GM18867 (cell line): ENCODE measurements around the gene AOPEP.

Experiments used
- ATAC-seq: cut with Tn5 transposase; IDR thresholded peaks from one replicate; pipeline ENCODE4 v1.9.1; 2021; ENCODE audit warnings: mild to moderate bottlenecking, moderate library complexity; ENCODE audit not compliant: unreplicated experiment

Gene AOPEP

GRCh38 chr9:94909250-94909894 lies 182.9 kb downstream of the AOPEP start:
- ATAC-seq = no peak

DNA sequence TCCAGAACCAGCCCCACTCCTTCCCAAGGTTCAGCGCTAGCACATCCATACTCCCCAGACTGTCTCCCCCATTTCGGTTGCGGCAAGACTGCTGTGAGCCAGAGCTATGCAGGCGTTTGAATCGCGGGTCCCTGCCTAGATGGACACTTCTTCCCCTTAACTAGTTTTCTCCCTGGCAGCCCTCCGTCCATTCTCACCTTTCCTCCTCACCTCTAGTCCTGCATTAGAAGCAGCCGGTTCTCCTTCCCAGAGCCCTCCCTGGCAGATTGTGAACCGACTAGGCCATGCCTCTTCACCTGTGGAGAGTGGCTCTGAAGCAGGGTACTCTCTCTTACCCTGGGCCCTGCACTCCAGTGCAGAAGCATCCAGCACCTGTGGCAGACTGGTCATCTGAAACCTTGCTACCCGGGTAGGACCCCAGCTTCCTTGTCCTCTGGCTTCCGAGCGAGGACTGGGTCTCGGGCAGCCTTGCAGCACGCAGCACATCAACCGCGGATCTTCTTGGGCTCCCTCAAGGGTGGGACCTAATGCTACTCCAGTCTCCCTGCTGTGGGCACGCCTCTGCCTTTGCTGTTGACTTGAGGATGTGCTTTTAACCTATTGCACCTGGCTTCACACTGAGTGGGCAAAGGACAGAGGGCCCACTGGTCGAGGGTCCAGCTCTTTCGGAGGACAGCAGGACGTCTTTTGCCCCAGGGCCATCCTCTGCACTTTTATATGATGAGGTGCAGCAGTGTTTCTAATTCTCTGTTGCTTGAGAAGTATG lies 183.6 kb downstream of the AOPEP start:
- no peak for ATAC-seq

DNA sequence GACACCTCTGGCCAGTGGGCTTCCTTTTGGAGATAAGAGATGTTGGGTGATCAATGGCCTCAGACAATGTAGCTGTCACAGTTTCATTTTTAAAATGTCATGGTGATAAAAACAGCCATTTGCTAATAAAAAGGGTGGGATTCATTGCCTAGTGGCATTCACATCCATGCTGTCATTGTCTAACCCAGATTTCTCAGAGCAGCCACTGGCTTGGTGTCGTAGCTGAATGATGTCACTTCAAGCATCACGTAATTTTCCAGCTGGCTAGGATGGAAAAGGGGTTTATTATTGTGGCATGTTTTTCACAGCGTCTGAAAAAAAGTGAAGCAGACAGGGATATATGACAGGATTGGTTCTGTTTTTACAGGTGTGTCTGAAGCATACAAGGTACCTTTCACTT lies 184.7 kb downstream of the AOPEP start:
- ATAC-seq = no peak

DNA sequence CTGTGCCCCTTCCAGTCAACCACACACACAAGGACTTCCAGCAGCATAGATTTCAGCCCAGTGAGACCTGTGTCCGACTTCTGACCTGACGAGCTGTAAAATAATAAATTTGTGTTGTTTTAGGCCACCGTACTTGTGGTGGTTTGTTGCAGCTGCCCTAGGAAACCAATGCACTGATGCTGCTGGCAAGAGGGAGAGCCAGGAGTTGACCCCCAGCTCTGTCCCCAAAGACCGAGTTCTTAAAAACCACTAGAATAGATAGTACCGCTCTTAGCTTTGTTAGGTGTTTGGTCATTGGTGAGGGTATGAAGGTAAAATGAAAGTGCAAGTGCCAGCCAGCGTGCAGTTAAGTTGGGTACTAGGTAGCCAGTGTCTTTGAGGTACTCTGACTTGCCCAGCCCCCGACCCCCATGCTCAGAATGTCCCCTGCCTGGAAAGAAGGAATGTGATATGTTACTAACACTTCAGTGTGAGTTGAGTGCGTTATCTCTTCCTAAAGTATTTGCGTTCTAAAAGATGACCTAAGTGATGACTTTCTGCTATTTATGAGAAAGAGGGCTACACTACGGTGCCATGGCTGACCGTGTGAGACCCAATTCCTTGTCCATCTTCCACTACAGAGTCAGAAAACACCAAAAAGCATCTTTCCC lies 185.6 kb downstream of the AOPEP start:
- ATAC-seq = no peak

- ATAC-seq = no peak
These were observed 186.3 kb downstream of the AOPEP start for GRCh38 chr9:94912700-94913249.

DNA sequence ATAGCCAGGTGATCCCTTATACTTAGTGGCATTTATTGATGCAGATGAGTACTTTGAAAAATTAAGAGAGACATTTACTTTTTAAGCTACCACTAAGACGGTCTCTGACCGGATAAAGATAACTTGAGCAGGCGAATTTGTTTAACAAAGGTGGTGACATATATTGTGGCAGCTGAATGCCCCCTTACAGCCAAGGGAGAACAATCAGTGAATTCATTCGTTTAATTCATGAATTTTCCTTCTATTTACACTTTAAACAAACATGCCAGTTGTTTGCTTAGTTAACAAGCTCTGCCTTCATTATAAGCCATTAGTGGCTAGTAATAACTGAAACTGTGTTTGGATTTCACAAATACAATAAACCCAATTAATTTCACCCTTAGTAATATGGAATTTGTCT lies 187.1 kb downstream of the AOPEP start:
- ATAC-seq = no peak

- no peak for ATAC-seq
These were observed 189.3 kb downstream of the AOPEP start for GRCh38 chr9:94915476-94916450.

- no peak for ATAC-seq
These were observed 190.5 kb downstream of the AOPEP start for GRCh38 chr9:94916956-94917355.

DNA sequence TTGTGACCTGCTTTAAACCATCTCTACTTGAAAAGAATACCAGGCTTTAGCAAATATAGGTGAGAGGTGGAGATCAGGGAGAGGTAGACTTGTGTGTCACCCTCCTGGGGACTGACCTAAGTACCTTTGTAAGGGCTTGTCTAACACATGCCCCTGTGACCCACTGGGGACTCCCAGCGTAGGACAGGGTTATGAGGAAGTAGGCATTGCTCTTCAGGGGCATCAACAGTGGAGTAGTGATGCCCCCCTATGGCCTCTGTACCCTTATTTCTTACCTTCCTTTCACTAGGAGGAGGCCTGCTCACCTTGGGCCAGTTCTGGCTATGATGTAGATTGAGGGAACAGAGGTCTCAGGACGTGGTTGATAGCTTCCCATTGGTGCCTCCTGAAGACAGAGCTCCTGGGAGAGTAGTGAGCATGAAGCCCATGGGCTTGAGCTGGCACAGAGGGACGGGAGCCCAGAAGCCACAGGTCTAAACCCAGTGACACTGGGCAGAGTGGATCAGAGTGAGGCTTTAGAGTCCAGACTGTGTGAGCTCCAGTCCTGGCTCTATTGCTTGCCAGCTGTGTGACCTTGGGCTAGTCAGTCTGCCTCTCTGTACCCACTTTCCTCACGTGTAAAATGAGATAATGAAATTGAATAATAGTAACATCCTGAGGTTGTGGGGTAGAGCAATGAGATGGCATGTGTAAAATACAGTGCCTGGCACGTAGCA lies 191.7 kb downstream of the AOPEP start:
- no peak for ATAC-seq

GRCh38 chr9:94919376-94920098 lies 193.0 kb downstream of the AOPEP start:
- no peak for ATAC-seq

- ATAC-seq = no peak
These were observed 194.1 kb downstream of the AOPEP start for GRCh38 chr9:94920420-94921091.

GRCh38 chr9:94921092-94921471 lies 194.6 kb downstream of the AOPEP start:
- no peak for ATAC-seq

- ATAC-seq = no peak
These were observed 195.2 kb downstream of the AOPEP start for GRCh38 chr9:94921656-94922055.

GRCh38 chr9:94922098-94922607 lies 195.7 kb downstream of the AOPEP start:
- ATAC-seq = no peak

GRCh38 chr9:94922691-94923107 lies 196.2 kb downstream of the AOPEP start:
- no peak for ATAC-seq

DNA sequence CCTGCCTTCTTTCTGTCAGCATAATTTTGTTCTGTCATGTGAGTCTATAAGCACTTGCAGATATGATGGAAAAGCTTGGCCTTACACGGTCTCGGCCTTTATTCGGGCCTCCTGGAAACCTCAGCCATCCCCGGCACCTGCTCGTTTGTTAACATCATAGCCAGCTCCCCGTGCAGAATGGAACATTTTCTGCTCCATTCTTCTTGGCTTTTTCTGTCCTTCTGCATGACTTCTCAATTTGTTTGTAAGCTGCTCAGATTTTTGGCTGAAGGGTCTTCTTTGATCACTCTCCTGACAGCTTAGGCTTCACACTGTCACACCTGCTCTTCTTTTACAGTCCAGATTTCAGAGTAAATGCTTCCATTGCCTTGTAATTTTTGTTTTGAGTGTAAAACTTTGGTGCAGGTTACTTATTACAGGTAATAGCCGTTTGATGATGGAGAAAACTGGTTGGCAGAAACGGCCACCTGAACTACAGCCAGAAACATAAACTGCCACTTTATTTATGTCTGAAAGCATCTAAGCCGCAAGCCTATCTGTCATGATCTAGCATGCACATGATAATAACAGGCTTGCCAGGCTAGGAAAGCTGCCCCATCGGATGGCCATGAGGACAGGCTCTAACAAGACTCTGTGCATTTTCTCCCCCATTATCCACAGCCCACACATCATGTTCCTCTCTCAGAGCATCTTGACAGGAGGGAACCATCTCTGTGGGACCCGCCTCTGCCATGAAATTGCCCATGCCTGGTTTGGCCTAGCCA lies 197.0 kb downstream of the AOPEP start:
- ATAC-seq = no peak

DNA sequence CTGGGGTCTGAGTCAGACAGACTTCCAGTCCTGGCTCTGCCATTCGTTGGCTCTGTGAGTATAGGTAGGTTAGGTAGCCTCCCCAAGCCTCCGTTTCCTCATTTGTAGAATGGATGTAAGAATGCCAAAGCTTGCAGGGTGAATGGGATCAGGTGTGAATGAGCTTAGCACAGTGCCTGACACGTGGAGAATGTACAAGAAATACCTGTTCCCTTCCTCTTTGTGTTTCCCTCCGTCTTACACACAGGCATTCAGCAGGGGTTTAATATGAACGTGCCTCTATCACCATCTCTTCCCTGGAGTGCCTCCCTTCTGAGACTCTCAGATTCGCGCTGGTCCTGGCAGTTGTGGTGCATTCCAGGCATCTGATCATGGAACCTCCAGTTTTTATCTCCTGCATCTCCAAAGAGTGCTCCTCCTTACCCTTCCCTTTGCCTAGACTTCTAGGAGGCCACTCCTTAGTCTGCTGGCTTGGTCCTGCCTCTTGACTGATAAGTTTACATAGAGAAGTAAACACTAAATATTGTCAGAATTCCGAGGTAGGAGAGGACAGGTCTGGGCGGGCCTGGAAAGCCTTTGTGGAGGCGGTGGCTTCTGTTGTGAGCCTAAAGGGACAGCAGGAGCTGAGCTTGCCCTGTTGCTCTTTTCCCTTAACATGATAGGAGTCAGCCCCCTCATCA lies 199.4 kb downstream of the AOPEP start:
- no peak for ATAC-seq
